Loucy (cell line): ENCODE measurements around the gene PTAFR.

Experiments
- CTCF ChIP-seq: fragments of 200-600 bp; sonication (generic); conservative IDR thresholded peaks from 2 replicates; pipeline ENCODE4 v1.5.1; 2014; ENCODE audit warnings: mild to moderate bottlenecking, antibody characterized with exemption, low read length
- EZH2phosphoT487 ChIP-seq: fragments of 200-600 bp; IDR thresholded peaks from 2 replicates; pipeline ENCODE4 v1.6.1; 2018; ENCODE audit warnings: antibody characterized with exemption, mild to moderate bottlenecking, moderate library complexity, borderline replicate concordance

- TF ChIP-seq CTCF (no peak), EZH2phosphoT487 (no peak)
Observed at GRCh38 chr1:28170001-28170596, 6.4 kb downstream of the PTAFR start.
